ENCODE results near the gene DZIP3. TPM values are rescaled to one million over a fixed set of nuclear protein-coding genes. Genes with fewer than 3 reads are reported as not detected.

DZIP3 gene
- total and polyA plus RNA-seq, 2 of the 8 experiments (the other 6 are each of a cell fraction or from before 2014, with no cell fraction given) = 10.4 to 24.3 TPM

DNA sequence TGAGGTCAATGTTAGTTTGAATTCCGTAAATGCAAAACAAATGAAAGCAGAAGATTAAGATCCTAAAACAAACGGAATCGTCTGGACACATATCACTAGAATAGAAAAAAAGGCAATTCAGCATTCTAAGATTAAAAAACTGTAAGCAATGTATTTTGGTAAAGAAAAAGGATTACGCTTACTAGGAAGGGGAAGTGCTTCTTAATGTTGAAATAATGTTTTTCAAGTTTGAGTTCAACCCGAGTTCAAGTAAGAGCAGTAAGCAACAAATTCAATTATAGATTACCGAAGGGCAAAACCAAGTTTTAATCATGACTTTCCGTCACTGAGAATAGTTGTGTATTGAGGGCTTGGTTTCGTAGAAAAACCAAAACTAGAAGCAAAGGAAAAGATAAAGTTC is 921 bp upstream of the DZIP3 start (continued):
- TF ChIP-seq, protein P1, sequence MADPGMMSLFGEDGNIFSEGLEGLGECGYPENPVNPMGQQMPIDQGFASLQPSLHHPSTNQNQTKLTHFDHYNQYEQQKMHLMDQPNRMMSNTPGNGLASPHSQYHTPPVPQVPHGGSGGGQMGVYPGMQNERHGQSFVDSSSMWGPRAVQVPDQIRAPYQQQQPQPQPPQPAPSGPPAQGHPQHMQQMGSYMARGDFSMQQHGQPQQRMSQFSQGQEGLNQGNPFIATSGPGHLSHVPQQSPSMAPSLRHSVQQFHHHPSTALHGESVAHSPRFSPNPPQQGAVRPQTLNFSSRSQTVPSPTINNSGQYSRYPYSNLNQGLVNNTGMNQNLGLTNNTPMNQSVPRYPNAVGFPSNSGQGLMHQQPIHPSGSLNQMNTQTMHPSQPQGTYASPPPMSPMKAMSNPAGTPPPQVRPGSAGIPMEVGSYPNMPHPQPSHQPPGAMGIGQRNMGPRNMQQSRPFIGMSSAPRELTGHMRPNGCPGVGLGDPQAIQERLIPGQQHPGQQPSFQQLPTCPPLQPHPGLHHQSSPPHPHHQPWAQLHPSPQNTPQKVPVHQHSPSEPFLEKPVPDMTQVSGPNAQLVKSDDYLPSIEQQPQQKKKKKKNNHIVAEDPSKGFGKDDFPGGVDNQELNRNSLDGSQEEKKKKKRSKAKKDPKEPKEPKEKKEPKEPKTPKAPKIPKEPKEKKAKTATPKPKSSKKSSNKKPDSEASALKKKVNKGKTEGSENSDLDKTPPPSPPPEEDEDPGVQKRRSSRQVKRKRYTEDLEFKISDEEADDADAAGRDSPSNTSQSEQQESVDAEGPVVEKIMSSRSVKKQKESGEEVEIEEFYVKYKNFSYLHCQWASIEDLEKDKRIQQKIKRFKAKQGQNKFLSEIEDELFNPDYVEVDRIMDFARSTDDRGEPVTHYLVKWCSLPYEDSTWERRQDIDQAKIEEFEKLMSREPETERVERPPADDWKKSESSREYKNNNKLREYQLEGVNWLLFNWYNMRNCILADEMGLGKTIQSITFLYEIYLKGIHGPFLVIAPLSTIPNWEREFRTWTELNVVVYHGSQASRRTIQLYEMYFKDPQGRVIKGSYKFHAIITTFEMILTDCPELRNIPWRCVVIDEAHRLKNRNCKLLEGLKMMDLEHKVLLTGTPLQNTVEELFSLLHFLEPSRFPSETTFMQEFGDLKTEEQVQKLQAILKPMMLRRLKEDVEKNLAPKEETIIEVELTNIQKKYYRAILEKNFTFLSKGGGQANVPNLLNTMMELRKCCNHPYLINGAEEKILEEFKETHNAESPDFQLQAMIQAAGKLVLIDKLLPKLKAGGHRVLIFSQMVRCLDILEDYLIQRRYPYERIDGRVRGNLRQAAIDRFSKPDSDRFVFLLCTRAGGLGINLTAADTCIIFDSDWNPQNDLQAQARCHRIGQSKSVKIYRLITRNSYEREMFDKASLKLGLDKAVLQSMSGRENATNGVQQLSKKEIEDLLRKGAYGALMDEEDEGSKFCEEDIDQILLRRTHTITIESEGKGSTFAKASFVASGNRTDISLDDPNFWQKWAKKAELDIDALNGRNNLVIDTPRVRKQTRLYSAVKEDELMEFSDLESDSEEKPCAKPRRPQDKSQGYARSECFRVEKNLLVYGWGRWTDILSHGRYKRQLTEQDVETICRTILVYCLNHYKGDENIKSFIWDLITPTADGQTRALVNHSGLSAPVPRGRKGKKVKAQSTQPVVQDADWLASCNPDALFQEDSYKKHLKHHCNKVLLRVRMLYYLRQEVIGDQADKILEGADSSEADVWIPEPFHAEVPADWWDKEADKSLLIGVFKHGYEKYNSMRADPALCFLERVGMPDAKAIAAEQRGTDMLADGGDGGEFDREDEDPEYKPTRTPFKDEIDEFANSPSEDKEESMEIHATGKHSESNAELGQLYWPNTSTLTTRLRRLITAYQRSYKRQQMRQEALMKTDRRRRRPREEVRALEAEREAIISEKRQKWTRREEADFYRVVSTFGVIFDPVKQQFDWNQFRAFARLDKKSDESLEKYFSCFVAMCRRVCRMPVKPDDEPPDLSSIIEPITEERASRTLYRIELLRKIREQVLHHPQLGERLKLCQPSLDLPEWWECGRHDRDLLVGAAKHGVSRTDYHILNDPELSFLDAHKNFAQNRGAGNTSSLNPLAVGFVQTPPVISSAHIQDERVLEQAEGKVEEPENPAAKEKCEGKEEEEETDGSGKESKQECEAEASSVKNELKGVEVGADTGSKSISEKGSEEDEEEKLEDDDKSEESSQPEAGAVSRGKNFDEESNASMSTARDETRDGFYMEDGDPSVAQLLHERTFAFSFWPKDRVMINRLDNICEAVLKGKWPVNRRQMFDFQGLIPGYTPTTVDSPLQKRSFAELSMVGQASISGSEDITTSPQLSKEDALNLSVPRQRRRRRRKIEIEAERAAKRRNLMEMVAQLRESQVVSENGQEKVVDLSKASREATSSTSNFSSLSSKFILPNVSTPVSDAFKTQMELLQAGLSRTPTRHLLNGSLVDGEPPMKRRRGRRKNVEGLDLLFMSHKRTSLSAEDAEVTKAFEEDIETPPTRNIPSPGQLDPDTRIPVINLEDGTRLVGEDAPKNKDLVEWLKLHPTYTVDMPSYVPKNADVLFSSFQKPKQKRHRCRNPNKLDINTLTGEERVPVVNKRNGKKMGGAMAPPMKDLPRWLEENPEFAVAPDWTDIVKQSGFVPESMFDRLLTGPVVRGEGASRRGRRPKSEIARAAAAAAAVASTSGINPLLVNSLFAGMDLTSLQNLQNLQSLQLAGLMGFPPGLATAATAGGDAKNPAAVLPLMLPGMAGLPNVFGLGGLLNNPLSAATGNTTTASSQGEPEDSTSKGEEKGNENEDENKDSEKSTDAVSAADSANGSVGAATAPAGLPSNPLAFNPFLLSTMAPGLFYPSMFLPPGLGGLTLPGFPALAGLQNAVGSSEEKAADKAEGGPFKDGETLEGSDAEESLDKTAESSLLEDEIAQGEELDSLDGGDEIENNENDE (IDR thresholded peaks at IDR 0.05; ENCODE audit: insufficient replicate concordance, low read length) = no peak
- TF ChIP-seq ZNF274 (IDR thresholded peaks at IDR 0.05; ENCODE audit: borderline replicate concordance, extremely low read depth, low read length) = no peak

Measured in H1 (cell line).